HEK293T (cell line): ENCODE measurements around the gene HMGB1.

Source experiments
- L3MBTL2 ChIP-seq: fragments of 450-650 bp; conservative IDR thresholded peaks from 2 replicates; pipeline ENCODE4 v1.6.1; 2016; ENCODE audit warnings: mild to moderate bottlenecking
- SP1 ChIP-seq: fragments of 450-650 bp; IDR thresholded peaks from 2 replicates; pipeline ENCODE4 v1.6.1; 2017

- TF ChIP-seq SP1 (no peak), L3MBTL2 (no peak)
Measured at GRCh38 chr13:30495746-30496145, 30.0 kb upstream of the HMGB1 start.
